Stomach (tissue), 9 donors: Measurements from ENCODE around the gene CAMSAP2. TPM values are rescaled to one million over a fixed set of nuclear protein-coding genes. Genes with fewer than 3 reads are reported as not detected.

Experiments used
- DNase-seq, 2 donors: peaks; one replicate each; pipeline versions ENCODE4 v3.0.0 to v3.0.0-alpha.2; 2013 to 2019
- H3K27ac ChIP-seq, 5 donors: fragments of 200-600 bp in 4 of 5; sonication (generic) in 4 of 5; one replicate each; pipeline ENCODE4 v1.5.1; 2013 to 2019; ENCODE audit warnings: mild to moderate bottlenecking in 1 of 5, moderate library complexity in 1 of 5
- H3K27me3 ChIP-seq, 3 donors: fragments of 200-600 bp; sonication (generic); one replicate each; pipeline ENCODE4 v1.5.1; 2017 to 2019; ENCODE audit warnings: mixed run types in 1 of 3
- H3K36me3 ChIP-seq, 4 donors: fragments of 200-600 bp; sonication (generic); 1 replicate in 3 of 4; 2 replicates in 1 of 4; pipeline ENCODE4 v1.5.1; 2016 to 2019
- H3K4me1 ChIP-seq, 4 donors: fragments of 200-600 bp; sonication (generic); one replicate each; pipeline ENCODE4 v1.5.1; 2016 to 2019
- H3K4me3 ChIP-seq, 4 donors: fragments of 200-600 bp; sonication (generic) in 3 of 4; one replicate each; pipeline ENCODE4 v1.5.1; 2016 to 2019; ENCODE audit warnings: mild to moderate bottlenecking in 1 of 4
- H3K9me3 ChIP-seq, 4 donors: fragments of 200-600 bp; sonication (generic); one replicate each; pipeline ENCODE4 v1.5.1; 2016 to 2019
- EP300 ChIP-seq: sonication (generic); formaldehyde crosslinking; IDR thresholded peaks from one replicate; pipeline ENCODE4 v1.6.1; 2017; ENCODE audit warnings: antibody characterized with exemption
- POLR2A ChIP-seq, 4 donors: fragments of 450-650 bp; IDR thresholded peaks; one replicate each; pipeline ENCODE4 v1.6.1; 2016; ENCODE audit warnings: antibody characterized with exemption in 4 of 4, control low read depth in 2 of 4, mild to moderate bottlenecking in 1 of 4, moderate library complexity in 1 of 4
- POLR2AphosphoS5 ChIP-seq, 3 donors: sonication (generic); formaldehyde crosslinking; IDR thresholded peaks; one replicate each; pipeline ENCODE4 v1.6.1; 2016; ENCODE audit warnings: antibody characterized with exemption in 3 of 3
- WGBS, 5 donors: extraction: QIAGEN DNeasy Blood & Tissue Kit in 3 of 5; methylation state at CpG; one replicate each; pipeline versions ENCODE4 v1.1.5 to v1.1.7; 2013 to 2018; 5-methylcytosine and 5-hydroxymethylcytosine counted together
- intact Hi-C: fragments of 100-400 bp; cut with DNase I; formaldehyde crosslinking; loops from one replicate; pipeline ENCODE4 v1.15.1; 2023; ENCODE audit warnings: low total_unique reads
- polyA plus RNA-seq, 3 donors: library from polyadenylated mRNA; stranded (reverse); fragments of 200-250 nt; gene quantifications; one replicate each; pipeline ENCODE4 v1.2.3, GENCODE V29; 2013
- total RNA-seq, 5 donors: library from RNA; depleted of rRNA; stranded (reverse); fragments of >200 nt; gene quantifications; one replicate each; pipeline versions ENCODE4 v1.1.0 to v1.2.3, GENCODE V29; 2014 to 2016
- TF ChIP-seq, protein P1 (sequence below), 7 experiments: fragments of 450-650 bp in 4 of 7; fragments of 200-600 bp in 3 of 7; sonication (generic) in 3 of 7; IDR thresholded peaks; one replicate each; pipeline ENCODE4 v1.5.1; 2016 to 2019; ENCODE audit warnings: antibody characterized with exemption in 7 of 7, control low read depth in 2 of 7, mild to moderate bottlenecking in 1 of 7
- donor health status: healthy with polysubstance abuse.
- donor health status: Bipolar disorder and iron deficiency.
- donor health status: healthy.

Gene CAMSAP2
- total and polyA plus RNA-seq, 8 donors: 4.5 to 35.4 (median 7.5) TPM

GRCh38 chr1:200873116-200873670, 134.5 kb downstream of the CAMSAP2 start:
- peak overlapping the region; percentile 34 to 60 (median 54) for H3K27ac ChIP-seq
- no peaks in the 10 kb centered on the region for H3K36me3 ChIP-seq
- intact Hi-C loops: no loop called here
- 0 to 8% (median 4%) methylated on average over 1 to 61 of the region's 61 CpGs for WGBS, 5 donors
- peak; percentile 38 to 84 for DNase-seq
- H3K9me3 ChIP-seq: no peaks in the 10 kb centered on the region
- H3K27me3 ChIP-seq: peaks cover 10 to 84% (median 30%) of the 10 kb centered on the region in 3 donors
- peak overlapping the region; percentile 31 to 49 (median 46) for H3K4me3 ChIP-seq
- no peak for TF ChIP-seq POLR2A (IDR thresholded peaks at IDR 0.05)
- TF ChIP-seq EP300: no peak
- TF ChIP-seq, protein P1, sequence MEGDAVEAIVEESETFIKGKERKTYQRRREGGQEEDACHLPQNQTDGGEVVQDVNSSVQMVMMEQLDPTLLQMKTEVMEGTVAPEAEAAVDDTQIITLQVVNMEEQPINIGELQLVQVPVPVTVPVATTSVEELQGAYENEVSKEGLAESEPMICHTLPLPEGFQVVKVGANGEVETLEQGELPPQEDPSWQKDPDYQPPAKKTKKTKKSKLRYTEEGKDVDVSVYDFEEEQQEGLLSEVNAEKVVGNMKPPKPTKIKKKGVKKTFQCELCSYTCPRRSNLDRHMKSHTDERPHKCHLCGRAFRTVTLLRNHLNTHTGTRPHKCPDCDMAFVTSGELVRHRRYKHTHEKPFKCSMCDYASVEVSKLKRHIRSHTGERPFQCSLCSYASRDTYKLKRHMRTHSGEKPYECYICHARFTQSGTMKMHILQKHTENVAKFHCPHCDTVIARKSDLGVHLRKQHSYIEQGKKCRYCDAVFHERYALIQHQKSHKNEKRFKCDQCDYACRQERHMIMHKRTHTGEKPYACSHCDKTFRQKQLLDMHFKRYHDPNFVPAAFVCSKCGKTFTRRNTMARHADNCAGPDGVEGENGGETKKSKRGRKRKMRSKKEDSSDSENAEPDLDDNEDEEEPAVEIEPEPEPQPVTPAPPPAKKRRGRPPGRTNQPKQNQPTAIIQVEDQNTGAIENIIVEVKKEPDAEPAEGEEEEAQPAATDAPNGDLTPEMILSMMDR (IDR thresholded peaks at IDR 0.05): no peak
- no peak for TF ChIP-seq POLR2AphosphoS5 (IDR thresholded peaks at IDR 0.05)
- peaks cover 12 to 16% (median 15%) of the 10 kb centered on the region in 4 donors for H3K4me1 ChIP-seq

DNA sequence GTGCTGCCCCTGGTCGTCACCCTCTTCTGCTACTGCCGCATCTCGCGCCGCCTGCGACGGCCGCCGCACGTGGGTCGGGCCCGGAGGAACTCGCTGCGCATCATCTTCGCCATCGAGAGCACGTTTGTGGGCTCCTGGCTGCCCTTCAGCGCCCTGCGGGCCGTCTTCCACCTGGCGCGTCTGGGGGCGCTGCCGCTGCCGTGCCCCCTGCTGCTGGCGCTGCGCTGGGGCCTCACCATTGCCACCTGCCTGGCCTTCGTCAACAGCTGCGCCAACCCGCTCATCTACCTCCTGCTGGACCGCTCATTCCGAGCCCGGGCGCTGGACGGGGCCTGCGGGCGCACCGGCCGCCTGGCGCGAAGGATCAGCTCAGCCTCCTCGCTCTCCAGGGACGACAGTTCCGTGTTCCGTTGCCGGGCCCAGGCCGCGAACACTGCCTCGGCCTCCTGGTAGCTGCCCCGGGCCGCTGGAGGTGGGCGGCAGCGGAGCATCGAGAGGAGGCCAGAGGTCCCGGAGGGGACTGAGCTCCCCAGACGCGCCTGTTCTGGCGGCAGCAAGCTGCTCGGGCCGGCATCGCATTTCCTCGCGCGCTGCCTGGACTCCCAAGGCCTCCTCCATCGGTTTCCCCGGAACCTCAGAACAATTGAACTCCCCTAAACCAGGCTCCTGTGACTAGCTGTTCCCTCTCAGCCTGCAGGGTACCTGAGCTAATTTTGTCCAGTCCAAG, 135.1 kb downstream of the CAMSAP2 start:
- peak overlapping the region; percentile 34 to 60 (median 54) for H3K27ac ChIP-seq
- intact Hi-C loops: no loop called here
- no peaks in the 10 kb centered on the region for H3K36me3 ChIP-seq
- H3K4me1 ChIP-seq: peaks cover 12 to 16% (median 15%) of the 10 kb centered on the region in 4 donors
- DNase-seq: peak in 1 of 2 donors; percentile 55
- WGBS, 5 donors: 19 to 35% (median 21%) methylated on average over 29 to 66 of the region's 66 CpGs
- H3K4me3 ChIP-seq: peak overlapping the region; percentile 31 to 49 (median 46)
- TF ChIP-seq EP300 (no peak), POLR2AphosphoS5 (IDR thresholded peaks at IDR 0.05) (no peak), POLR2A (IDR thresholded peaks at IDR 0.05) (no peak)
- TF ChIP-seq, protein P1 (IDR thresholded peaks at IDR 0.05): no peak
- H3K27me3 ChIP-seq: peaks cover 10 to 87% (median 30%) of the 10 kb centered on the region in 3 donors
- H3K9me3 ChIP-seq: no peaks in the 10 kb centered on the region

- H3K27me3 ChIP-seq: peaks cover 10 to 82% (median 30%) of the 10 kb centered on the region in 3 donors
Observed at GRCh38 chr1:200874694-200875093, 136.0 kb downstream of the CAMSAP2 start.

GRCh38 chr1:200875416-200875815, 136.7 kb downstream of the CAMSAP2 start:
- TF ChIP-seq, protein P1 (IDR thresholded peaks at IDR 0.05): no peak
- TF ChIP-seq EP300: no peak
- TF ChIP-seq POLR2A (IDR thresholded peaks at IDR 0.05): no peak
- TF ChIP-seq POLR2AphosphoS5 (IDR thresholded peaks at IDR 0.05): no peak
- intact Hi-C loops: no loop called here

More at GRCh38 chr1:200874694-200875093, 136.0 kb downstream of the CAMSAP2 start:
- Histone ChIP-seq H3K36me3 (no peaks in the 10 kb centered on the region), H3K9me3 (no peaks in the 10 kb centered on the region), H3K27ac (no peak overlapping the region), H3K4me1 (peaks cover 12 to 16% (median 15%) of the 10 kb centered on the region in 4 donors), H3K4me3 (peak overlapping the region in 2 of 4 donors; percentile 43 to 49)
- DNase-seq: no peak
- intact Hi-C loops: no loop called here
- TF ChIP-seq POLR2A (IDR thresholded peaks at IDR 0.05): no peak
- no peak for TF ChIP-seq EP300
- TF ChIP-seq, protein P1 (IDR thresholded peaks at IDR 0.05): no peak
- TF ChIP-seq POLR2AphosphoS5 (IDR thresholded peaks at IDR 0.05): no peak
- WGBS, 5 donors: 71 to 90% (median 80%) methylated on average over 6 of the region's 6 CpGs

More at GRCh38 chr1:200875416-200875815, 136.7 kb downstream of the CAMSAP2 start:
- WGBS, 5 donors: 81 to 92% (median 82%) methylated on average over 5 of the region's 5 CpGs
- peaks cover 10 to 75% (median 30%) of the 10 kb centered on the region in 3 donors for H3K27me3 ChIP-seq
- peaks cover 12 to 16% (median 15%) of the 10 kb centered on the region in 4 donors for H3K4me1 ChIP-seq
- no peak overlapping the region for H3K4me3 ChIP-seq
- no peak for DNase-seq
- no peaks in the 10 kb centered on the region for H3K36me3 ChIP-seq
- no peak overlapping the region for H3K27ac ChIP-seq
- no peaks in the 10 kb centered on the region for H3K9me3 ChIP-seq
